ENCODE measurements around the gene NAALADL2.
"Not testable (repeated sequence)": the region's sequence is repeated elsewhere in the genome, so short reads cannot be mapped to it uniquely, and the experiment has no call there.

The NAALADL2 gene

DNA sequence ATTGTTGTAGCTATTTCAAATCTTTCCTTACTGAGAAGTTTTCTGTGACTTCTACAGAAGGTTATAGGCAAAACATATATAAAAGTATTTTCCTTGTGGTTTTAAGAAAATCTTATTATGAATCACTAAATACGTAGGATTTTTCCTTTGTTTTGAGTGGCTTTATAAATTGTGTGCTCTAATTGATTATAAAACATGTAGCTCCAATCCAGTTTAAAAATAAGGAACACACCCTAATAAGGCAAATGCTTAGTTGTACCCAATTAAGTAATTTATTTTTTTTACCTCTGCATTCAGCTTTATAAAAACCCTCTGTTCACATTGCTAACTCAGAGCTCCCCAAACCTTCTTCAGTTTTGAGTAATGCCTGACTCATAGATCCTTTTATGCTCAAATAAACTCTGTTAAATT, 408.0 kb downstream of the NAALADL2 start:
- no peak for DNase-seq (ENCODE audit: low read depth)

DNA sequence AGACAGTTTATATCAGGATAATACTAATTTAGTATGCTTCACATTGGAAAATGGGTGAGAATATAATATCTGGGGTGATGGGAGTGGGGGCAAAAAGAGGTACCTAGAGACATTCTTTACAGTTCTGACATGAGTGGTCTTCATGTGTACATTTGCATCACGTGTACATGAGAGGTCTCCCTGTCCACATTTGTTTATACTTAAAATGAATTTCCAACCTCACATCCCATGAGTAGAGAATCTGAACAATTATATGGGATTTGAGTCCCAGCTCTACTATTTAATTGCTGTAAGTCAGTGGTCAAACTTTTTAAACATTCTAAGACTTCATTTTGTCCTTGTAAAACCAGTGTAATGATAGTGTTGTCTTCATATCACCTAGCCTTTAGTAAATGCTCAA, 408.4 kb downstream of the NAALADL2 start:
- no peak for DNase-seq (ENCODE audit: low read depth)

DNA sequence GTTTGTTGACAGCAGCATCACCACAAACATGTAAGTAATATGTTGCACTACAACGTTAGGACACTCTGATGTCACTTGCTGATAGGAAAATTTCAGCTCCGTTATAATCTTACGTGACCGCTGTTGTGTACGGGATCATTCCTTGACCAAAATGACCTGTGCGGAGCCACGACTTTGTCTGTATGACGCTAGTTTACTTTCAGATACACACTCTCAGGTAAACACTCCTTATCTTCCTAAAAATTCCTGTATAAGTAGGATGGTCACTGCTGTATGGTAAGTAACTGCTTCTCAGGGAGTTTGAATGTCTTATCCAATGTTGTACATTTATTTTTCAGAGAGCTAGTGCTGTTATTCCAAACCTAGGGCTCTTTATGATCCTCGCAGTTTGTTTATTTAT, 410.3 kb downstream of the NAALADL2 start:
- no peak for DNase-seq (ENCODE audit: low read depth)

DNA sequence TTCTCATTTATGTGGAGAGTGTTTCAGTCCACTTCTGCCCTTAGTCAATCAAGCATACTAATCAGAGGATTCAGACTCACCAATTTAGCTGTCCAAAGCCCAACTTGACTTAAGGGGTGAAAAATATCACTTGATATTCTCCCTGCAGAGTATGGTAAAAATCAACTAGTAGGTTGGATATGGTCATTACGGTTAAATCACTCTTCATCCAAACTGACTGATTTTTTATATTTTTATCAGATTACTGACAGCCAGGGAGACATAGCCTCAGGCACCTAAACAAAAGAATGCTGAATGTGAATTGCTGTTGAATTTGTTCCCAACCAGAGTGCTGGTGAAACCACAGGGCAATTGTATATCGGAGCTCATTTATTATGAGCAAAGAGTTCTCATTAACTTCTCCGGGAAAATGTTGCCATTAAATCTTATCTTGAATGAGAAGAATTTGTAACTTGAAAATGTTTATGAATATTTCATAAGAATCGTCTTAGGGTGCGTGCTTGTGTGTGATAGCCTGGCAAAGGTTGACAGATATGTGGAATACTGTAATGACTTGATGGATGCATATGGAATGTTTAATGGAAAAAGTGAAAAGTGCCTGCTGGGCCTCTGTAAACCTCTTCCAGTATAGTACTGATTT, 411.2 kb downstream of the NAALADL2 start:
- DNase-seq (ENCODE audit: low read depth), result no peak

DNA sequence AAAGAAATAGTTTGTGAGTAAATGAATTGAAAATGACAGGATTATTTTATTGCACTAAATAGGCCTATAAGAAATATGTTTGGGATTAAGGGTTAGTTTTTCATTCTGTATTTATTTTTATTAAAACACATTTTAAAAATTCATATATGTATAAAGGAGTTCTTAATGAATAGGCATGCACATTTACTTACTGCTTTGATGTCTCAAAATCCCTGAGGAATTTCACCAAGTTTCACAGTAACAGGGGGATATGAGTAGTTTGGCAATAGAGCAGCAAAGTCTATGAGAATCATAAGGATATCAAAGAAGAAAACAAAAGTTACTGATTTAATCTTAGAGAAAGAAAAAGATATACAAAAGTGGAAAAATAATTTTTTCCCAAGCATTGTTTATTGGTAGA, 411.7 kb downstream of the NAALADL2 start:
- no peak for DNase-seq (ENCODE audit: low read depth)

DNA sequence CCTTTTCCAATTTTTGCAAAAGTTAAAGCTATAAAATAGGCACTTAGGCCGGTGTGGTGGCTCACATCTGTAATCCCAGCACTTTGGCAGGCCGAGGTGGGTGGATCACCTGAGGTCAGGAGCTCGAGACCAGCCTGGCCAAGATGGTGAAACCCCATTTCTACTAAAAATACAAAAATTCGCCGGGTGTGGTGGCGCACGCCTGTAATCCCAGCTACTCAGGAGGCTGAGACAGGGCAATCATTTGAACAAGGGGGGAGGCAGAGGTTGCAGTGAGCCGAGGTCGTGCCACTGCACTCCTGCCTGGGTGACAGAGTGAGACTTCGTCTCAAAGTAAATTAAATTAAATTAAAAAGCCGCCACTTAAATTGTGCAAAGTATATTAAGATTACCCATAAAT, 412.3 kb downstream of the NAALADL2 start:
- not testable (repeated sequence) for DNase-seq (ENCODE audit: low read depth)

DNA sequence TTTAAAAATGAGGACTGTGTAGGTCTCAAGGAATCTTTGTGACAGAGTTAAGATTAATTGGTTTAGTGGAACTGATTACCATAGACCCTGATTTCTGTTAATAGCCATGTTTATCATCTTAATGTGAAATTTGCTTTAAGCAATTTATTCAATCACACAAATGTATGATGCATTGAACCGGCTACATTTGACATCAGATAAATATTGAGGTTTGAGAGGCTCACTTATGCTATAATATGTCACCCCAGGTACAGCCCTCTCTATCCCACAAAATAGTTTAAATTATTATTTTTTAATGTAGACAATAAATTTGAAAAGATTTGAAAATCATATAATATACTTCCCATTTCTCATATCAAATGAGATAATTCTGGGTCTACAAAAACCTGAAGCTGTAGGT, 413.3 kb downstream of the NAALADL2 start:
- no peak for DNase-seq (ENCODE audit: low read depth)

DNA sequence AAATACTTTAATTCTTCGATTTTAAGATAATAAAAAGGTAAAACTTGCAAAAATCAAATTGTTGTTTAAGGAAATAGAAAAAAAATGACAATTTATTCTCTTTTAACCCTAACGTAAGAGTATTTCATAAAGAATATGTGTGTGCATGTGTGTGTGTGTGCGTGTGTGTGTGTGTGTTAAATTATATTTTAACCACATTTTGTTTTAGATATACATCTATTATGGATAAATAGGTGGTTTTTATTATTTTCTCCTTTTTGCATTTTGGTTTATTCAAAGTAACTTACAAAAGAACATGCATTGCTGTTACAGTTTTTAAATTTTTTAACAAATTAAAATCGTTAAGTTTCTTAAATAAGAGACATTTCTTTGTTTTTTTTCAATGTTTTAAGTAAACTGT, 414.4 kb downstream of the NAALADL2 start:
- no peak for DNase-seq (ENCODE audit: low read depth)

DNA sequence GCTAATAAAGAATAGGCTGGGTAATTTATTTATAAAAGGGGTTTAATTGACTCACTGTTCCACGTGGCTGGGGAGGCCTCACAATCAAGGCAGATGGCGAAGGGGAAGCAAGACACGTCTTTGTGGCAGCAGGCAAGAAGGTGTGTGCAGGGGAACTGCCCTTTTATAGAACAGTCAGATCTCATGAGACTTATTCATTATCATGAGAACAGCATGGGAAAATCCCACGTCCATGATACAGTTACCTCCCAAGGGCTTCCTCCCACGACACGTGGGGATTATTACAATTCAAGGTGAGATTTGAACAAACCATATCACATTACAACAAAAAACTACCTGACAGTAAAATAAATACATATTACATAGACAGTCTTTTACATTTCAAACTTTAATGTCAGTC, 414.9 kb downstream of the NAALADL2 start:
- DNase-seq (ENCODE audit: low read depth), result no peak

DNA sequence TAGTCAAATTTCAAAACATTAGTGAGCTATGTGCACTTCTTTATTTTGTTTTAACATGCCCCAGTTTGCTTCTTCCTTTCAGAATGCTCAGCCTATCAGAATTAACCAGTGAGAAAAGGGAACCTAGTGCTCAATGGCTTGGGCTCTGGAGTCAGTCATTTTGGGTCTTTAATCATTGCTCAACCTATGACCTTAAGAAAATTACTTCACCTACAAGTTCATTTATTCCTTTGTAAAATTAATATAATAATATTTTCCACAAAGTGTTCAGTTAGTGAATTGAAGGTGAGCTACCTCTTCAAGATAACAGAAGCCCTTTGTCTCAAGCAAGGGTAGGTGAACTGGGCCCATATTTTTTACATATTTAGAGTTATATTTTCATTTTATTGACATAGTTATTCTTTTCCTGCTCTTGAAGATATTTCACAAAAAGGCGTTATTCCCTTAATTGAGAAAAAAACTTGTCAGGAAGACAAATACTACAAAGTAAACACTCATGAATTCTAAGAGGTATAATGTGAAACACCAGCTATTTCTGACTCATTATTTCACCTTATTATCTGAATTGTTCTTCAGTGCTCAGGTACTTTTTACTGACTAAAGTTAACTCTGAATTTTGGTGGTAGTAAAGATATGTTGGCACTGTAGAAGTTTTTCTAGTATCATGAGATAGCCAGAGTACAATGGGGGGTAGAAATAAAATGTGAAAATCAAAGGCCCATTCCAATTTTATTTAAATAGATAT, 415.5 kb downstream of the NAALADL2 start:
- no peak for DNase-seq (ENCODE audit: low read depth)

DNA sequence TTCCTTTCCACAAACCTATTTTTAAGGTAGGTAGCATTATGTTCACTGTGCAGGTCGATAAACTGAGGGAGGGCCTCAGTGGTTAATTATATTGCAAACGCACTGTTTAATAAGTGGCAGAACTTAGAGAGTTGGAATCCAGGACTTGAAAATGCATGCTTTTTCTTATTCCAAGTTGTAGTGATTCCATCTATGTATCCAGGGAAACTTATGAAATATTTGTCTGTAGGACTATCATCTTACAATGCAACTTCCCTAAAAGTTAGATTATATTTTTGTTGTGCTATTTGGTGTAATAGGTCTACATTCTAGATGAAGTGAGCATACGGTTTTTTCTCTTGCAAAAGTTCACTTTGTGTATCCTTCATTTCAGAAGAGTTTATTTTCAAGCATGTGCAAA, 419.5 kb downstream of the NAALADL2 start:
- no peak for DNase-seq (ENCODE audit: low read depth)

DNA sequence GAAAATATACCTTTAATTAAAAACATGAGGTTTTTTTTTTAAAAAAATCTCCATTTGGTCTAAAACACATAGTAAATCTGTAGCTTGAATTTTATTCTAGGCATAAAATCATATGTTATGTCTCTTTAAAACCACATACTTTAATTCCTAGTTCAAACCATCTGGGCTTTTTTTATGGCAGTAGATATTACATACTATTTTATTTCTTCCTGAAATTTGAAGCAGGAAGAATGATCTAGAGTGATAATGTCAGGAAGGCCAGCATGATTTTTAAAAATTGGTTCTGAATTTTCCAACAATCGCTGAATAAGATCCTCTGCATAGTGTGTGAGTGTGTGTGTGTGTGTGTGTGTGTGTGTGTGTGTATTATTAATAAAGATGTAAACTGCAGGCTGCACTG, 420.3 kb downstream of the NAALADL2 start:
- DNase-seq (ENCODE audit: low read depth), result no peak

DNA sequence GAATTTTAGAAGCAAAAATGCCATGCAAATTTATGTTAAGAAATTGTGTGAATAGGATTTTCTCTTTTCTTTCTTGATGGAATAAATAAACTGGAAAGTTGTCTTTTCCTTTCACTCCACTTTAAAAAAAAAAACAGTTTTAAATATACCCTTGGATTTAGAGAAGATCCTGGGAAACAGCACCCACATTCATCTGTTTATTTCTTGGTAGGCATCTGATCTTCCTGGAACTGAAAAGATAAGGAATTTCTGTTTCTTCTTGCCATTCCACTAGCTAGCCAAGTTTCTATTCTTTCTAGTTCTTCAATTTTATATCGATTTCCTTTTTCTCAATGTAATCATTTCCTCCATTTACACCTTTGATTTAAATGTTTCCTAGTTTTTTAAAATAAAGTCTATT, 420.8 kb downstream of the NAALADL2 start:
- DNase-seq (ENCODE audit: low read depth), result no peak

DNA sequence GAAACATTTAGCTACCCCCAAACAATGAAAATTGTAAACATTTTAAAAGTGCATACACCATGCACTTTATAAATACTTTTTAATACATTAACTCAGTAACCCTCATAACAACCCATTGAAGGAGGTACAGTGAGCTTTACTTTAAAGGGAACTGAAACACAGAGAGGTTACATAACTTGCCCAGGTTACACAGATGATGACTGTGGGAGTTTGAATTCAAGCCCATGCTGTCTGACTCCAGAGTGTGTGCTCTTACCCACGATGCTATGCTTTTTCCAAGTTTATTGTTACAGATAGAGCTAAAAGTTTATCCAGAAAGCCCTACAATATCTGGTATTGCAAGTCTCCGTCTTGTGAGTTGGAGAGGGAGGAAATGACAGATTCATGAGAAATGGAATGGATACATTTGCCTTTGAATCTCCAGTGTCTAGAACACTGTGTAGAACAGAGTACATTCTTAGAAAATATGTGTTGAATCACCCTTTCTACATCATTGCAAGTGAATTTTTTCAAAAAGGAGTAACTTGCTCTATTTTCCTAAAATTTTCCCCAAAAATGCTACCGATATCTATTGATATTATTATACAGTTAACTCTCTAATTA, 428.3 kb downstream of the NAALADL2 start:
- no peak for DNase-seq (ENCODE audit: low read depth)

DNA sequence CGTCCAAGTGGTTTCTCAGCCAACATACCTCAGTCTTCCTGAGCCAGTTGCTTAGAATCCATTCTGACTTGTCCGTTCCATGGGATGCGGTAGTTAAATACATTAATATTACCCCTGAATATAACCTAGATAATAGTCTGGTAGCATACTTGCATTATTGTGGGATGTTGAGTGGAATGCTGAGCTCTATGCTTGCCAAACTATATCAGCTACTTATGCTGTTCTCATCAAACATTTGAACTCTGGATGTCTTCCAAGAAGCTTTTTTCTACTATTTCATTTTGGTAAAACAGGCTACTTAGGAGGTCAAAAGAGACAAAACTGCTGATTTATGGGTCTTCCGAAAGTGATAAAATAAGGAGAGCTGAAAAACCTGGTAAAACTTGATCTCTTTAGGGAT, 429.5 kb downstream of the NAALADL2 start:
- no peak for DNase-seq (ENCODE audit: low read depth)

DNA sequence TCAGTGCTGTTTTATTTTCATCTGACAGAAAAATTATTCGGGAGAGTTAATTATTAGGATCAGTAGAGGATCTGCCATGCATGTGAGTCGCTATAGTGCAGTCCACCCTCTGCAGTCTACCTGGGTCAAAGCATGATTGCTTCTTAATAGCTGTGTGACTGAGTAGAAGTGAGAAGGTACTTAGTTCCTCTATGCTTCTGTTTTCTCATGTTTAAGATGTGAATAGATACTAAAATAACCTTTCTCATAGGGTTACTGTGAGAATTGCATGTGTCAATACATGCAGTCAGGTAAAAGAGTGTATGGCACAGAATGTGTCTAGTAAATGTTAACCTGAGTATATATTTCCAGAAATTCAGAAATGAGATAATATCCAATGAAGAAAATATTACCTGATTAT, 435.7 kb downstream of the NAALADL2 start:
- no peak for DNase-seq (ENCODE audit: low read depth)

DNA sequence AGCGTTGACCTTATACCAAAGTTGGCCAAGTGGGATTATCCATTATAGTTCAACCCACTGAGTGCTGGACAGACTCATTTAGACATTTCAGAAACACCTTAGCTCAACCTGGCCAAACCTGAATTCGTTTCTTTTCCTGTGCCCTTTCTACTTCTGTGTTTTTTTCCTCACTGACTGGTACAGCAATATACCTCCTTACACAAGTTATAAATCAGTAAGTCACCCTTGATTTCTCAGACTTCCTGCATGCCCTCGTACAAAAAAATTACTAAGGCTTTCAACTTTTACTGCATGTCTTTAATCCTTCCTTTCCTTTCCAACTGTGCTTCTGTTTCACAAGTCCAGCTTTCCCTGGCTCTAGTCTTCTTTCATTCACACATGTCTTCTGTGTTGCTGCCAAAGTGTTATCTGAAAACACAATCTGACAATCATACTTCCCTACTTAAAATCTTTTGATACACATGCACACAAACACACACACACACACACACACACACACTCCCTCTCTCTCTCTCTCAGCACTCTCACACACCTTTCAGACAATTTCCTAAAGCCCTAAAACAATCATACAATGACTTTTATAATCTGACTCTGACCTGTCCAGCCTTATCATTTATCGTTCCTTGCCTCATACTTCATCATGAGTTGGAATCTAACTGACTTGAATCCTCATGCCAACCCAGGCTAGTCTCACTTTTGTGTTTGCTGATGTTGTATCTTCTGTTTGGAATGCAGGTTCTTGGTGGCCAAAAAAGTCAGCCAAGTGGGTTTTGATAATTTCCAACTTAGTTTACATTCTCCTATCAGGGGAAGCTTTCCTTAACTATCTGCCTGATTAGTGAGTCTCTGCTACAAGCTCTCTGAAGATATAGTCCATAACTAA, 436.4 kb downstream of the NAALADL2 start:
- DNase-seq (ENCODE audit: low read depth), result no peak

DNA sequence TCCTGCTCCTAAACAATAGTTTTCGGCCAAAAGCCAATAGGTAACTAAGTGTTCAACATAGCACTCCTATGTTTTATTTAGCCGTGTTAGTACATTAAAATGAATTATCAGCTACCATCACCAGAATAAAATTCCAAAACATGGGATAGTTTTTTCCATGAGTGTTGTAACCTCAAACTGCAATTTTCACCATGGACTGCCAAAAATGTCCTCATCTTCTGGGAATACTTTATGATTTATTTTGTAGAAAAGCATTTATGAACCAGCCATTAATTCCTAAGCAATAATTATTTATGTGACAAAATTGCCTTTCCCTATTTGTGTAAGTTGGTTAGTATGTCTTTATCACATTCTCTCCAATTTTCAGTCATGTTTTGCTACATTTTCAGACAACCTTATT, 438.1 kb downstream of the NAALADL2 start:
- no peak for DNase-seq (ENCODE audit: low read depth)

DNA sequence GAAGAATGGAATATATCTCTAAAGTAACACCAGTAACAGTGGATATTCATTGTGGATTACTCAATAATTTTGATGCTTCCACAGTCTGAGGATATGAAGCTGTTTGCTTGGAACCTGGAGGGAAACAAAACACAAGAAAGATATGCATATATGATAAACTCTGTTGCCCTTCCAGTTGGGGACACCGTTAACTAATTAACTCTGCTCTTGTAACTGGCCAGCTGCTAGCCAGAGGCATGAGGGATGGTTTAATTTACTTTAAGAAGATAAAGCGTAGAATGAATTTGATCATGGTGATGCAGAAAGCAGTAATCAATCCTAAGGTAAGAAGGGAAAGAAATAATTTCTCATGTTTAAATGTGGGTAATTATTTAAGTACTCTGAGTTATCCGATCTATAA, 442.6 kb downstream of the NAALADL2 start:
- no peak for DNase-seq (ENCODE audit: low read depth)

DNA sequence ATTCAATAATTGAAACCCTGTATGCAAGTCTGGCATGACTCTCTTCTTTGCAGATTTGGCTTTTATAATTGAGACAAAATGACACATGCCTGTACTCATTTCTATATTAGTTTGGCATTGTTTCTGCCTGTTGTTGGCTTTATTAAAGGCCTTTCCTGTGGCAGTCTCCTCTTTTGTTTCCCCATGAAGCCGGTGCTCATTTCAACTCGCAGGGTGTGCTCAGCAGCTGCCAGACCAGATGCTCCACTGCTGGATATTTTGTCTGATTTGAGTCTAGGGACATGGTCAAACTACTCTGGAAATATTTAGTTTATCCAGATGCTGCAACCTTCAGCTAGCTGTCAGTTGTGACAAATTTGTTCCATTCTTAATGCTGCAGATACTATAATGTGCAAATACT, 445.3 kb downstream of the NAALADL2 start:
- no peak for DNase-seq (ENCODE audit: low read depth)

DNA sequence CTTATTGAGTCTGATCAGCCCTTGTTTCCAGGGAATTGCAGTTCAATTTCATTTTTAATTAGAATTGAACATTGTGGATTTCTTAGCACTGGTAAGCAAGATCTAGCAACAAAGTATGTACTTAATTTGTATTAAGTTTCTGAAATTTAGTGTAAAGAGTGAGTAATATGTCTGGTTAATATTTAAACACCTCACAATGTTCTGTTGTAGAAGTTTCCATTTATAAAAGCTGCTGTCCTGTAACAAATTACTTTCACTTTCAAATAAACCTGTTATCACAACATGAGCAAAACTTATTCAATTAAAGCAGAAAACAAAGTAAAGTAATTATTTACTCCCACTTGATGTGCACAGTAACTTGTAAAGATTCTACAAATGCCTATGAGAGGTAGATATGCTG, 448.5 kb downstream of the NAALADL2 start:
- no peak for DNase-seq (ENCODE audit: low read depth)

DNA sequence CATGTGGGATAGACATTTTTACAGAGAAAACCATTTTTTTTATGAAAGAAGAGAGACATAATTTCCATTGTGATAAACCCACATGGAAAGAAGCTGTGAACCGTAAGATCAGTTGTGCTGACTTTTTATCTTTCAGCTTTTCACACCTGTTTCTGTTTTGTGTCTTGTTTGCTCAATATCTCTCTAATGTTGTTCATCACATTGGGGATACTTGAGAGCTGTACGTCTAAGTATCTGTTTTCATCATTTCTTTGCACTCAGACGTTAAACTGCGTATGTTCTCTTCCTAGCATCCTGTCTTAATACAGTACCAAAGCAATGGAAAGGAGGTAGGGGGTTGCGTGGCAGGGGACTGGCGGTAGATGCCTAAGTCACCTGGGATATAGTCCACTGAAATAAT, 449.0 kb downstream of the NAALADL2 start:
- no peak for DNase-seq (ENCODE audit: low read depth)

DNA sequence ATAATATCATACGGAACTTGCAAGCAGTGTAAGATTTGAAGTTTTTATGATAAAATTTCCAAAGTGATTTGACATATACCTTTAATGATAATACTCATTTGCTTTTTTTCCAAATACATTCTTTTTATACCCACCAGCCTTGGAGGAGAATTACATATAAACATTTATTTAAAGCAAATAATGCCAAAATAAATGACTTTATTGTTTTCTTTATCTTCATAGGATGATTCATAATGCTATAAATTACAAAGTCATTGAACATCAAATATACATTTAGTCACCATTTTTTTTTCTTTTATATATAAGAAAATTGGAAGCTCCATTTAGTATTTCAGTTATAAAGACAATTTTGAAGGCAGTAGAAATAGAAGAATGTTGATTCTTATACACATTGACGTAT, 450.9 kb downstream of the NAALADL2 start:
- DNase-seq (ENCODE audit: low read depth), result no peak

Data from stimulated activated CD8-positive, alpha-beta memory T cell treated with anti-CD3 and anti-CD28 coated beads, Interleukin-15, amount 100 ng/mL, for 1 hour (primary cell).